SK-N-SH treated with all-trans-retinoic acid at 6 μM for 48 hours (cell line): ENCODE measurements around the gene WASL.

ENCODE experiments used
- ATAC-seq: fragments of 200-7000 bp; cut with Tn5 transposase; 3 replicates; pipeline ENCODE4 v1.9.1; 2020; ENCODE audit warnings: mild to moderate bottlenecking, moderate library complexity
- ARNTL ChIP-seq: fragments of 450-650 bp; formaldehyde crosslinking; IDR thresholded peaks from 2 replicates; pipeline ENCODE4 v1.5.0; 2020; ENCODE audit warnings: low read depth, mild to moderate bottlenecking, moderate library complexity, borderline replicate concordance
- BACH2 ChIP-seq: fragments of 250-450 bp; sonication (Bioruptor Pico); IDR thresholded peaks from 2 replicates; pipeline ENCODE4 v1.9.0; 2021; ENCODE audit warnings: mild to moderate bottlenecking, borderline replicate concordance
- CREB5 ChIP-seq: fragments of 250-450 bp; sonication (Bioruptor Pico); IDR thresholded peaks from 2 replicates; pipeline ENCODE4 v1.5.1; 2020; ENCODE audit warnings: low read depth, mild to moderate bottlenecking, moderate library complexity
- CSDC2 ChIP-seq: fragments of 250-450 bp; sonication (Bioruptor Pico); IDR thresholded peaks from 2 replicates; pipeline ENCODE4 v1.5.0; 2020; ENCODE audit warnings: mild to moderate bottlenecking, moderate library complexity
- CSRNP3 ChIP-seq: fragments of 250-450 bp; sonication (Bioruptor Pico); IDR thresholded peaks from 2 replicates; pipeline ENCODE4 v1.5.1; 2021; ENCODE audit warnings: mild to moderate bottlenecking, moderate library complexity
- ESRRG ChIP-seq: fragments of 250-450 bp; sonication (Bioruptor Pico); IDR thresholded peaks from 2 replicates; pipeline ENCODE4 v1.6.1; 2021; ENCODE audit warnings: mild to moderate bottlenecking
- GLIS3 ChIP-seq: fragments of 250-450 bp; sonication (Bioruptor Pico); IDR thresholded peaks from 2 replicates; pipeline ENCODE4 v1.5.0; 2020; ENCODE audit warnings: mild to moderate bottlenecking, moderate library complexity
- ISL1 ChIP-seq: fragments of 250-450 bp; sonication (Bioruptor Pico); IDR thresholded peaks from 2 replicates; pipeline ENCODE4 v2.1.2; 2022; ENCODE audit warnings: mild to moderate bottlenecking, moderate library complexity
- OSR1 ChIP-seq: fragments of 250-450 bp; sonication (Bioruptor Pico); IDR thresholded peaks from 2 replicates; pipeline ENCODE4 v1.8.0; 2022; ENCODE audit warnings: moderate library complexity, mild to moderate bottlenecking, inconsistent platforms
- PATZ1 ChIP-seq: fragments of 250-450 bp; sonication (Bioruptor Pico); IDR thresholded peaks from 2 replicates; pipeline ENCODE4 v1.8.0; 2020; ENCODE audit warnings: mild to moderate bottlenecking, moderate library complexity, borderline replicate concordance
- POU6F1 ChIP-seq: fragments of 250-450 bp; sonication (Bioruptor Pico); IDR thresholded peaks from 2 replicates; pipeline ENCODE4 v1.8.0; 2021; ENCODE audit warnings: low read depth, mild to moderate bottlenecking, moderate library complexity, borderline replicate concordance
- PPARA ChIP-seq: fragments of 250-450 bp; sonication (Bioruptor Pico); IDR thresholded peaks from 2 replicates; pipeline ENCODE4 v1.5.0; 2020; ENCODE audit warnings: mild to moderate bottlenecking, borderline replicate concordance
- RARB ChIP-seq: fragments of 250-450 bp; sonication (Bioruptor Pico); IDR thresholded peaks from 2 replicates; pipeline ENCODE4 v1.8.0; 2021; ENCODE audit warnings: mild to moderate bottlenecking, moderate library complexity
- SNAI2 ChIP-seq: fragments of 250-450 bp; sonication (Bioruptor Pico); IDR thresholded peaks from 2 replicates; pipeline ENCODE4 v1.5.0; 2020; ENCODE audit warnings: mild to moderate bottlenecking, moderate library complexity
- TOX ChIP-seq: fragments of 250-450 bp; sonication (Bioruptor Pico); IDR thresholded peaks from 2 replicates; pipeline ENCODE4 v1.8.0; 2021; ENCODE audit warnings: mild to moderate bottlenecking, moderate library complexity, borderline replicate concordance
- TSHZ2 ChIP-seq: fragments of 250-450 bp; sonication (Bioruptor Pico); IDR thresholded peaks from 2 replicates; pipeline ENCODE4 v1.5.0; 2020; ENCODE audit warnings: mild to moderate bottlenecking, moderate library complexity
- ZC3H10 ChIP-seq: fragments of 250-450 bp; sonication (Bioruptor Pico); IDR thresholded peaks from 2 replicates; pipeline ENCODE4 v1.5.1; 2021; ENCODE audit warnings: mild to moderate bottlenecking, moderate library complexity
- ZFP3 ChIP-seq: fragments of 250-450 bp; sonication (Bioruptor Pico); IDR thresholded peaks from 2 replicates; pipeline ENCODE4 v1.5.0; 2020; ENCODE audit warnings: mild to moderate bottlenecking, moderate library complexity
- ZFP30 ChIP-seq: fragments of 450-650 bp; formaldehyde crosslinking; IDR thresholded peaks from 2 replicates; pipeline ENCODE4 v1.5.0; 2022; ENCODE audit warnings: mild to moderate bottlenecking, moderate library complexity
- ZNF565 ChIP-seq: fragments of 450-650 bp; formaldehyde crosslinking; conservative IDR thresholded peaks from 2 replicates; pipeline ENCODE4 v1.5.0; 2020; ENCODE audit warnings: low read depth, mild to moderate bottlenecking, moderate library complexity
- ZNF70 ChIP-seq: fragments of 450-650 bp; formaldehyde crosslinking; IDR thresholded peaks from 2 replicates; pipeline ENCODE4 v1.5.0; 2020; ENCODE audit warnings: mild to moderate bottlenecking, moderate library complexity
- ZNF8 ChIP-seq: fragments of 450-650 bp; formaldehyde crosslinking; IDR thresholded peaks from 2 replicates; pipeline ENCODE4 v1.5.0; 2020; ENCODE audit warnings: mild to moderate bottlenecking, moderate library complexity

The WASL gene

GRCh38 chr7:123744416-123744815, 4.4 kb downstream of the WASL start:
- TF ChIP-seq BACH2 (CRISPR knock-in tag) = no peak
- TF ChIP-seq ZNF70 (CRISPR knock-in tag) = no peak
- no peak for TF ChIP-seq RARB (CRISPR knock-in tag)
- TF ChIP-seq ZNF8 (CRISPR knock-in tag) = no peak
- TF ChIP-seq ISL1 (CRISPR knock-in tag) = no peak
- TF ChIP-seq GLIS3 = no peak
- no peak for TF ChIP-seq CSRNP3 (CRISPR knock-in tag)
- TF ChIP-seq ZFP3 = no peak
- TF ChIP-seq PPARA = no peak
- TF ChIP-seq OSR1 (CRISPR knock-in tag) = no peak
- TF ChIP-seq ZNF565 = no peak
- no peak for TF ChIP-seq TOX (CRISPR knock-in tag)
- no peak for TF ChIP-seq CSDC2
- TF ChIP-seq ESRRG (CRISPR knock-in tag) = no peak
- TF ChIP-seq TSHZ2 = no peak
- TF ChIP-seq POU6F1 (CRISPR knock-in tag) = no peak
- no peak for TF ChIP-seq ZFP30 (CRISPR knock-in tag)
- no peak for TF ChIP-seq SNAI2 (CRISPR knock-in tag)
- no peak for TF ChIP-seq ZC3H10 (CRISPR knock-in tag)
- no peak for ATAC-seq

- ATAC-seq = no peak
- TF ChIP-seq ZC3H10 (CRISPR knock-in tag) (no peak), GLIS3 (no peak), CSDC2 (no peak), CREB5 (no peak), SNAI2 (CRISPR knock-in tag) (no peak), CSRNP3 (CRISPR knock-in tag) (no peak), ISL1 (CRISPR knock-in tag) (no peak), RARB (CRISPR knock-in tag) (no peak), PATZ1 (CRISPR knock-in tag) (no peak), PPARA (no peak), ZNF8 (CRISPR knock-in tag) (no peak), ZFP30 (CRISPR knock-in tag) (no peak)
Measured at GRCh38 chr7:123741940-123742339, 6.9 kb downstream of the WASL start.

- no peak for ATAC-seq
- TF ChIP-seq PATZ1 (CRISPR knock-in tag) (no peak), ARNTL (CRISPR knock-in tag) (no peak), ZFP30 (CRISPR knock-in tag) (no peak), ISL1 (CRISPR knock-in tag) (no peak), ZNF8 (CRISPR knock-in tag) (no peak), OSR1 (CRISPR knock-in tag) (no peak), ESRRG (CRISPR knock-in tag) (no peak), TSHZ2 (no peak), SNAI2 (CRISPR knock-in tag) (no peak), CSDC2 (no peak), PPARA (no peak), BACH2 (CRISPR knock-in tag) (no peak)
Measured at GRCh38 chr7:123738808-123739207, 10.0 kb downstream of the WASL start.
